ENCODE data around the gene ALK. TPM values are rescaled to one million over a fixed set of nuclear protein-coding genes. Genes with fewer than 3 reads are reported as not detected.

The ALK gene
- total and polyA plus RNA-seq, 2 donors (not counting 1 experiment from before 2014, with no cell fraction given) = not detected

GRCh38 chr2:29769847-29770246 is 151.5 kb downstream of the ALK start:
- peaks cover 0 to 3% (median 0%) of the 10 kb centered on the region in 4 experiments for H3K27me3 ChIP-seq (replicated peaks in 1 of 4; ENCODE audit: control extremely low read depth in 1 of 4, control insufficient read depth in 3 of 4, insufficient read depth in 4 of 4, low read length in 3 of 4)
- H3K4me2 ChIP-seq (replicated peaks; ENCODE audit: low read depth, low read length, poor library complexity, severe bottlenecking) = no peak overlapping the region
- POLR2A ChIA-PET = no interaction called here
- no peaks in the 10 kb centered on the region for H3K9me3 ChIP-seq (ENCODE audit: control extremely low read depth in 1 of 3, control insufficient read depth in 2 of 3, insufficient read depth in 1 of 3, low read length in 2 of 3)
- ATAC-seq (ENCODE audit: low read depth) (no peak), DNase-seq (no peak)
- Mint-ChIP-seq H3K27me3 (peaks cover 11% of the 10 kb centered on the region), H3K27ac (no peak overlapping the region), H3K4me1 (no peaks in the 10 kb centered on the region), H3K4me3 (no peak overlapping the region), H3K9me3 (ENCODE audit: insufficient read depth) (no peaks in the 10 kb centered on the region)
- H3K79me2 ChIP-seq (ENCODE audit: control insufficient read depth, insufficient read depth, low read length) = no peaks in the 10 kb centered on the region
- no peak overlapping the region for H2AFZ ChIP-seq (ENCODE audit: insufficient read depth, low read depth, low read length, poor library complexity, severe bottlenecking)
- intact Hi-C loops (cut with micrococcal nuclease) = no loop called here
- CTCF ChIA-PET = no interaction called here
- 100% methylated on average over 1 of the region's 4 CpGs for WGBS (ENCODE audit: insufficient coverage)
- H4K20me1 ChIP-seq (ENCODE audit: control insufficient read depth, insufficient read depth, low read length, poor library complexity, severe bottlenecking) = no peaks in the 10 kb centered on the region
- TF ChIP-seq CTCF (IDR thresholded peaks at IDR 0.05) = no peak
- no peaks in the 10 kb centered on the region for H3K4me1 ChIP-seq (ENCODE audit: control insufficient read depth in 2 of 2, insufficient read depth in 2 of 2, low read length in 2 of 2)
- H3K36me3 ChIP-seq (replicated peaks in 1 of 2; ENCODE audit: control extremely low read depth in 1 of 2, control insufficient read depth in 1 of 2, extremely low read depth in 1 of 2, insufficient read depth in 2 of 2, low read length in 1 of 2) = no peaks in the 10 kb centered on the region
- no peak overlapping the region for H3K27ac ChIP-seq (ENCODE audit: low read length in 2 of 2)
- H3K4me3 ChIP-seq (ENCODE audit: control extremely low read depth in 1 of 5, extremely low read depth in 1 of 5, insufficient read depth in 1 of 5, low read depth in 2 of 5, low read length in 4 of 5) = no peak overlapping the region
- no peak overlapping the region for H3K9ac ChIP-seq (ENCODE audit: low read length)

GRCh38 chr2:29767606-29768335 is 153.6 kb downstream of the ALK start:
- CTCF ChIA-PET = no interaction called here
- no peaks in the 10 kb centered on the region for H3K9me3 ChIP-seq (ENCODE audit: control extremely low read depth in 1 of 3, control insufficient read depth in 2 of 3, insufficient read depth in 1 of 3, low read length in 2 of 3)
- H3K27ac ChIP-seq (ENCODE audit: low read length in 2 of 2) = no peak overlapping the region
- DNase-seq (no peak), ATAC-seq (ENCODE audit: low read depth) (no peak)
- H3K4me1 Mint-ChIP-seq = no peaks in the 10 kb centered on the region
- no peaks in the 10 kb centered on the region for H3K9me3 Mint-ChIP-seq (ENCODE audit: insufficient read depth)
- peaks cover 0 to 3% (median 0%) of the 10 kb centered on the region in 4 experiments for H3K27me3 ChIP-seq (replicated peaks in 1 of 4; ENCODE audit: control extremely low read depth in 1 of 4, control insufficient read depth in 3 of 4, insufficient read depth in 4 of 4, low read length in 3 of 4)
- no peaks in the 10 kb centered on the region for H3K36me3 ChIP-seq (replicated peaks in 1 of 2; ENCODE audit: control extremely low read depth in 1 of 2, control insufficient read depth in 1 of 2, extremely low read depth in 1 of 2, insufficient read depth in 2 of 2, low read length in 1 of 2)
- H3K4me2 ChIP-seq (replicated peaks; ENCODE audit: low read depth, low read length, poor library complexity, severe bottlenecking) = no peak overlapping the region
- H4K20me1 ChIP-seq (ENCODE audit: control insufficient read depth, insufficient read depth, low read length, poor library complexity, severe bottlenecking) = no peaks in the 10 kb centered on the region
- H3K4me1 ChIP-seq (ENCODE audit: control insufficient read depth in 2 of 2, insufficient read depth in 2 of 2, low read length in 2 of 2) = no peaks in the 10 kb centered on the region
- peaks cover 6% of the 10 kb centered on the region for H3K27me3 Mint-ChIP-seq
- no peak for TF ChIP-seq CTCF (IDR thresholded peaks at IDR 0.05)
- TF ChIP-seq EZH2 (IDR thresholded peaks at IDR 0.05; ENCODE audit: borderline replicate concordance, insufficient read depth, low read depth, low read length, poor library complexity, severe bottlenecking) = no peak
- POLR2A ChIA-PET = no interaction called here
- 88% methylated on average over 6 of the region's 9 CpGs for WGBS (ENCODE audit: insufficient coverage)
- no peak overlapping the region for H2AFZ ChIP-seq (ENCODE audit: insufficient read depth, low read depth, low read length, poor library complexity, severe bottlenecking)
- H3K4me3 Mint-ChIP-seq = no peak overlapping the region
- no peak overlapping the region for H3K4me3 ChIP-seq (ENCODE audit: control extremely low read depth in 1 of 5, extremely low read depth in 1 of 5, insufficient read depth in 1 of 5, low read depth in 2 of 5, low read length in 4 of 5)
- H3K9ac ChIP-seq (ENCODE audit: low read length) = no peak overlapping the region
- H3K27ac Mint-ChIP-seq = no peak overlapping the region
- intact Hi-C loops (cut with micrococcal nuclease) = no loop called here
- no peaks in the 10 kb centered on the region for H3K79me2 ChIP-seq (ENCODE audit: control insufficient read depth, insufficient read depth, low read length)
